CD4-positive, CD25-positive, alpha-beta regulatory T cell (primary cell): ENCODE results near the gene KSR2. TPM values are rescaled to one million over a fixed set of nuclear protein-coding genes. Genes with fewer than 3 reads are reported as not detected.

Experiments used
- ATAC-seq, 2 donors: fragments of 150-1000 bp; cut with Tn5 transposase; one replicate each; pipeline ENCODE4 v1.10.0; 2021; ENCODE audit warnings: low read depth in 2 of 2, moderate number of reproducible peaks in 2 of 2, moderate library complexity in 1 of 2
- DNase-seq, 3 donors: peaks; one replicate each; pipeline versions ENCODE4 v3.0.0 to v3.0.0-alpha.2; 2012 to 2022; ENCODE audit warnings: mixed read lengths in 1 of 3
- H3K27ac ChIP-seq: one replicate; pipeline ENCODE4 v1.7.0; 2013; ENCODE audit warnings: mild to moderate bottlenecking, low read length; ENCODE audit not compliant: insufficient read depth, poor library complexity, severe bottlenecking
- H3K27me3 ChIP-seq: one replicate; pipeline ENCODE4 v1.7.0; 2013; ENCODE audit warnings: low read length; ENCODE audit not compliant: control insufficient read depth, insufficient read depth
- H3K36me3 ChIP-seq: one replicate; pipeline ENCODE4 v1.7.0; 2013; ENCODE audit warnings: mild to moderate bottlenecking, low read length, moderate library complexity; ENCODE audit not compliant: control insufficient read depth, insufficient read depth
- H3K4me1 ChIP-seq: 2 replicates; pipeline ENCODE4 v1.7.0; 2013; ENCODE audit warnings: mild to moderate bottlenecking, low read length; ENCODE audit not compliant: insufficient read depth, control insufficient read depth, poor library complexity, severe bottlenecking
- H3K4me3 ChIP-seq: one replicate; pipeline ENCODE4 v1.7.0; 2013; ENCODE audit warnings: low read depth, mild to moderate bottlenecking, low read length, moderate library complexity
- H3K9me3 ChIP-seq, 2 experiments: 1 replicate in 1 of 2; 2 replicates in 1 of 2; pipeline ENCODE4 v1.7.0; 2013; ENCODE audit warnings: low read length in 2 of 2, mild to moderate bottlenecking in 1 of 2, moderate library complexity in 1 of 2; ENCODE audit not compliant: control insufficient read depth in 2 of 2
- H3K27ac Mint-ChIP-seq, 3 donors: one replicate each; pipeline ENCODE4 v1.8.0; 2020 to 2022; ENCODE audit warnings: mild to moderate bottlenecking in 3 of 3, mixed read lengths in 3 of 3, moderate library complexity in 2 of 3
- H3K27me3 Mint-ChIP-seq: one replicate; pipeline ENCODE4 v1.8.0; 2022; ENCODE audit warnings: mild to moderate bottlenecking, mixed read lengths
- H3K36me3 Mint-ChIP-seq: one replicate; pipeline ENCODE4 v1.8.0; 2020; ENCODE audit warnings: mixed read lengths
- H3K4me1 Mint-ChIP-seq, 4 donors: one replicate each; pipeline ENCODE4 v1.8.0; 2020 to 2022; ENCODE audit warnings: mixed read lengths in 4 of 4, mild to moderate bottlenecking in 1 of 4
- H3K4me3 Mint-ChIP-seq, 4 donors: one replicate each; pipeline ENCODE4 v1.8.0; 2020 to 2022; ENCODE audit warnings: mild to moderate bottlenecking in 4 of 4, mixed read lengths in 4 of 4, moderate library complexity in 3 of 4
- H3K9me3 Mint-ChIP-seq, 7 donors: one replicate each; pipeline ENCODE4 v1.8.0; 2020 to 2022; ENCODE audit warnings: mixed read lengths in 7 of 7, mild to moderate bottlenecking in 3 of 7, moderate library complexity in 2 of 7
- polyA plus RNA-seq, 4 donors: library from polyadenylated mRNA; unstranded; fragments of 300-500 nt; fragmentation: Illumina TruSeq; gene quantifications; one replicate each; pipeline ENCODE4 v1.2.3, GENCODE V29; 2021
- total RNA-seq: library from RNA; stranded (reverse); gene quantifications from one replicate; pipeline ENCODE4 v1.2.3, GENCODE V29; 2022

KSR2 gene
- total and polyA plus RNA-seq, 5 donors from 2014 or later, result 0.20 TPM; not detected in 4

GRCh38 chr12:117450209-117450608 is 518.6 kb downstream of the KSR2 start:
- no peaks in the 10 kb centered on the region for H3K36me3 ChIP-seq
- DNase-seq (no peak), ATAC-seq (no peak)
- H3K4me3 ChIP-seq, result no peak overlapping the region
- H3K27ac ChIP-seq, result no peak overlapping the region
- no peaks in the 10 kb centered on the region for H3K36me3 Mint-ChIP-seq
- no peak overlapping the region for H3K27ac Mint-ChIP-seq
- no peaks in the 10 kb centered on the region for H3K27me3 Mint-ChIP-seq
- H3K4me3 Mint-ChIP-seq, result no peak overlapping the region
- H3K27me3 ChIP-seq, result no peaks in the 10 kb centered on the region
- H3K9me3 Mint-ChIP-seq, result peaks cover 0 to 4% (median 0%) of the 10 kb centered on the region in 7 donors
- no peaks in the 10 kb centered on the region for H3K9me3 ChIP-seq
- H3K4me1 Mint-ChIP-seq, result no peaks in the 10 kb centered on the region
- no peaks in the 10 kb centered on the region for H3K4me1 ChIP-seq

- H3K4me3 ChIP-seq, result no peak overlapping the region
- no peaks in the 10 kb centered on the region for H3K4me1 ChIP-seq
- DNase-seq (no peak), ATAC-seq (no peak)
- H3K27ac Mint-ChIP-seq, result no peak overlapping the region
- H3K9me3 Mint-ChIP-seq, result peaks cover 0 to 1% (median 0%) of the 10 kb centered on the region in 7 donors
- no peaks in the 10 kb centered on the region for H3K36me3 Mint-ChIP-seq
- no peak overlapping the region for H3K4me3 Mint-ChIP-seq
- no peaks in the 10 kb centered on the region for H3K27me3 Mint-ChIP-seq
- H3K27ac ChIP-seq, result no peak overlapping the region
- no peaks in the 10 kb centered on the region for H3K4me1 Mint-ChIP-seq
- no peaks in the 10 kb centered on the region for H3K36me3 ChIP-seq
- no peaks in the 10 kb centered on the region for H3K9me3 ChIP-seq
- H3K27me3 ChIP-seq, result no peaks in the 10 kb centered on the region
Observed at GRCh38 chr12:117447665-117448366, 521.0 kb downstream of the KSR2 start.

GRCh38 chr12:117444781-117445180 is 524.0 kb downstream of the KSR2 start:
- H3K4me1 ChIP-seq, result no peaks in the 10 kb centered on the region
- H3K27me3 Mint-ChIP-seq, result no peaks in the 10 kb centered on the region
- no peaks in the 10 kb centered on the region for H3K36me3 ChIP-seq
- ATAC-seq (no peak), DNase-seq (no peak)
- no peaks in the 10 kb centered on the region for H3K9me3 ChIP-seq
- H3K9me3 Mint-ChIP-seq, result peaks cover 0 to 2% (median 0%) of the 10 kb centered on the region in 7 donors
- no peaks in the 10 kb centered on the region for H3K4me1 Mint-ChIP-seq
- no peaks in the 10 kb centered on the region for H3K27me3 ChIP-seq
- H3K4me3 Mint-ChIP-seq, result no peak overlapping the region
- H3K27ac Mint-ChIP-seq, result no peak overlapping the region
- H3K4me3 ChIP-seq, result no peak overlapping the region
- H3K27ac ChIP-seq, result no peak overlapping the region
- no peaks in the 10 kb centered on the region for H3K36me3 Mint-ChIP-seq

- Mint-ChIP-seq H3K4me1 (no peaks in the 10 kb centered on the region), H3K27me3 (no peaks in the 10 kb centered on the region), H3K4me3 (no peak overlapping the region), H3K36me3 (no peaks in the 10 kb centered on the region), H3K9me3 (peaks cover 0 to 2% (median 0%) of the 10 kb centered on the region in 7 donors), H3K27ac (no peak overlapping the region)
- no peak for DNase-seq
- Histone ChIP-seq H3K27me3 (no peaks in the 10 kb centered on the region), H3K36me3 (no peaks in the 10 kb centered on the region), H3K4me1 (no peaks in the 10 kb centered on the region), H3K27ac (no peak overlapping the region), H3K4me3 (no peak overlapping the region), H3K9me3 (no peaks in the 10 kb centered on the region)
- ATAC-seq, result no peak
Observed at GRCh38 chr12:117441751-117442150, 527.0 kb downstream of the KSR2 start.

- Mint-ChIP-seq H3K9me3 (peaks cover 0 to 3% (median 0%) of the 10 kb centered on the region in 7 donors), H3K4me1 (no peaks in the 10 kb centered on the region), H3K36me3 (no peaks in the 10 kb centered on the region), H3K27me3 (no peaks in the 10 kb centered on the region), H3K4me3 (no peak overlapping the region), H3K27ac (no peak overlapping the region)
- no peaks in the 10 kb centered on the region for H3K36me3 ChIP-seq
- H3K27me3 ChIP-seq, result no peaks in the 10 kb centered on the region
- H3K4me3 ChIP-seq, result no peak overlapping the region
- no peak for DNase-seq
- H3K9me3 ChIP-seq, result no peaks in the 10 kb centered on the region
- H3K27ac ChIP-seq, result no peak overlapping the region
- H3K4me1 ChIP-seq, result no peaks in the 10 kb centered on the region
- ATAC-seq, result no peak
Observed at GRCh38 chr12:117440384-117440783, 528.4 kb downstream of the KSR2 start.

GRCh38 chr12:117439531-117440001 is 529.2 kb downstream of the KSR2 start:
- Histone ChIP-seq H3K36me3 (no peaks in the 10 kb centered on the region), H3K4me1 (no peaks in the 10 kb centered on the region), H3K27ac (no peak overlapping the region), H3K4me3 (no peak overlapping the region), H3K9me3 (no peaks in the 10 kb centered on the region), H3K27me3 (no peaks in the 10 kb centered on the region)
- DNase-seq (no peak), ATAC-seq (no peak)
- H3K4me1 Mint-ChIP-seq, result no peaks in the 10 kb centered on the region
- H3K9me3 Mint-ChIP-seq, result peaks cover 0 to 3% (median 0%) of the 10 kb centered on the region in 7 donors
- H3K4me3 Mint-ChIP-seq, result no peak overlapping the region
- H3K27me3 Mint-ChIP-seq, result no peaks in the 10 kb centered on the region
- no peaks in the 10 kb centered on the region for H3K36me3 Mint-ChIP-seq
- H3K27ac Mint-ChIP-seq, result no peak overlapping the region

GRCh38 chr12:117438809-117439208 is 530.0 kb downstream of the KSR2 start:
- Mint-ChIP-seq H3K4me1 (no peaks in the 10 kb centered on the region), H3K36me3 (no peaks in the 10 kb centered on the region), H3K27me3 (no peaks in the 10 kb centered on the region), H3K4me3 (no peak overlapping the region), H3K27ac (no peak overlapping the region), H3K9me3 (peaks cover 0 to 3% (median 0%) of the 10 kb centered on the region in 7 donors)
- Histone ChIP-seq H3K9me3 (no peaks in the 10 kb centered on the region), H3K4me1 (no peaks in the 10 kb centered on the region), H3K36me3 (no peaks in the 10 kb centered on the region), H3K4me3 (no peak overlapping the region), H3K27me3 (no peaks in the 10 kb centered on the region), H3K27ac (no peak overlapping the region)
- ATAC-seq, result no peak
- DNase-seq, result no peak
